GM18526 (cell line): ENCODE measurements around the gene DYNC1I2.

Source experiments
- POLR2A ChIP-seq: IDR thresholded peaks from 3 replicates; pipeline ENCODE4 v1.6.1; 2011; ENCODE audit not compliant: insufficient read length; ENCODE audit errors: extremely low read depth

The DYNC1I2 gene

GRCh38 chr2:171792886-171793580, 105.8 kb downstream of the DYNC1I2 start:
- TF ChIP-seq POLR2A: no peak

- TF ChIP-seq POLR2A: no peak
Observed at GRCh38 chr2:171793691-171794678, 106.7 kb downstream of the DYNC1I2 start.

GRCh38 chr2:171794918-171795317, 107.6 kb downstream of the DYNC1I2 start:
- TF ChIP-seq POLR2A: no peak
